PC-3 (cell line): ENCODE data around the gene CYP2A6. TPM values are rescaled to one million over a fixed set of nuclear protein-coding genes. Genes with fewer than 3 reads are reported as not detected.

ENCODE experiments used
- ATAC-seq: fragments of 200-7000 bp; cut with Tn5 transposase; 2 replicates; pipeline ENCODE4 v1.9.1; 2020; ENCODE audit warnings: mild to moderate bottlenecking, moderate library complexity
- BruUV-seq: library from RNA; stranded (reverse); fragments of 400-500 nt; replicated peaks from 2 replicates; lab custom pipeline; 2021; lab: Mats Ljungman, UMichigan
- CTCF ChIA-PET: fragments of 300-600 bp; sonication (Branson Sonifier 250); formaldehyde crosslinking; loops from one replicate; lab custom pipeline; 2022; ENCODE audit warnings: antibody characterized with exemption; lab: Charles Lee
- POLR2A ChIA-PET: fragments of 300-600 bp; sonication (Branson Sonifier 250); formaldehyde crosslinking; loops from one replicate; lab custom pipeline; 2022; ENCODE audit warnings: antibody characterized with exemption; ENCODE audit not compliant: unreplicated experiment; lab: Charles Lee
- DNase-seq: peaks from one replicate; pipeline ENCODE4 v3.0.0-alpha.2; 2015
- H2AFZ ChIP-seq: fragments of 300-600 bp; sonication (generic); 2 replicates; pipeline ENCODE4 v1.6.0; 2016; ENCODE audit warnings: antibody characterized with exemption, low read length
- H3F3A ChIP-seq: fragments of 300-600 bp; sonication (generic); one replicate; pipeline ENCODE4 v1.6.0; 2017; ENCODE audit warnings: antibody characterized with exemption, low read length, control low read depth, mild to moderate bottlenecking; ENCODE audit not compliant: unreplicated experiment
- H3K27ac ChIP-seq: fragments of 300-600 bp; sonication (generic); 2 replicates; pipeline ENCODE4 v1.5.1; 2016; ENCODE audit warnings: mild to moderate bottlenecking, low read length
- H3K27me3 ChIP-seq: fragments of 300-600 bp; sonication (generic); 2 replicates; pipeline ENCODE4 v1.6.1; 2016; ENCODE audit warnings: low read length, mixed read lengths
- H3K36me3 ChIP-seq: fragments of 300-600 bp; sonication (generic); 2 replicates; pipeline ENCODE4 v1.6.1; 2016; ENCODE audit warnings: low read depth, mixed run types, low read length, mixed read lengths
- H3K4me1 ChIP-seq: fragments of 300-600 bp; sonication (generic); 2 replicates; pipeline ENCODE4 v1.5.1; 2016; ENCODE audit warnings: low read length; ENCODE audit not compliant: insufficient read depth
- H3K4me2 ChIP-seq: fragments of 300-600 bp; sonication (generic); 2 replicates; pipeline ENCODE4 v1.6.0; 2016; ENCODE audit warnings: low read length
- H3K4me3 ChIP-seq: fragments of 300-600 bp; sonication (generic); 2 replicates; pipeline ENCODE4 v1.5.1; 2016; ENCODE audit warnings: mild to moderate bottlenecking, low read length, mixed read lengths
- H3K79me2 ChIP-seq: fragments of 300-600 bp; sonication (generic); 2 replicates; pipeline ENCODE4 v1.6.1; 2017; ENCODE audit warnings: low read length, mixed read lengths
- H3K9ac ChIP-seq: fragments of 300-600 bp; sonication (generic); 2 replicates; pipeline ENCODE4 v1.6.0; 2016; ENCODE audit warnings: mild to moderate bottlenecking, low read length
- H3K9me2 ChIP-seq: fragments of 300-600 bp; sonication (generic); replicated peaks from 2 replicates; pipeline ENCODE4 v1.6.1; 2016; ENCODE audit warnings: mixed run types, low read length, mixed read lengths
- H3K9me3 ChIP-seq: fragments of 300-600 bp; sonication (generic); 2 replicates; pipeline ENCODE4 v1.6.1; 2016; ENCODE audit warnings: low read length, mixed read lengths
- H4K20me1 ChIP-seq: fragments of 300-600 bp; sonication (generic); 2 replicates; pipeline ENCODE4 v1.6.1; 2016; ENCODE audit warnings: low read length, mixed read lengths
- CTCF ChIP-seq: fragments of 300-600 bp; sonication (generic); conservative IDR thresholded peaks from 2 replicates; pipeline ENCODE4 v1.5.1; 2017; ENCODE audit warnings: antibody characterized with exemption, low read depth, mild to moderate bottlenecking, low read length
- EZH2 ChIP-seq: fragments of 300-600 bp; sonication (generic); IDR thresholded peaks from one replicate; pipeline ENCODE4 v1.6.1; 2017; ENCODE audit warnings: antibody characterized with exemption, mild to moderate bottlenecking, low read length; ENCODE audit not compliant: unreplicated experiment
- EZH2phosphoT487 ChIP-seq: fragments of 300-600 bp; sonication (generic); IDR thresholded peaks from 2 replicates; pipeline ENCODE4 v1.6.1; 2018; ENCODE audit warnings: mild to moderate bottlenecking, antibody characterized with exemption, low read length, borderline replicate concordance
- intact Hi-C: fragments of 100-400 bp; cut with micrococcal nuclease; formaldehyde crosslinking; loops from 2 replicates; pipeline ENCODE4 v1.9.0; 2023
- total RNA-seq: library from RNA; depleted of rRNA; stranded (reverse); fragments of >200 nt; gene quantifications from 2 replicates; pipeline ENCODE4 v1.2.3, GENCODE V29; 2014

CYP2A6 gene
- total RNA-seq, 1 experiment from 2014 or later, result not detected

- ChIA-PET POLR2A (no interaction called here), CTCF (no interaction called here)
- Histone ChIP-seq H3K4me2 (no peak overlapping the region), H3K4me3 (no peak overlapping the region), H3K4me1 (peaks cover 32% of the 10 kb centered on the region), H4K20me1 (peaks cover 15% of the 10 kb centered on the region; the same call in 1 of the 2 replicates), H3K9me3 (no peaks in the 10 kb centered on the region), H3K79me2 (peaks cover 62% of the 10 kb centered on the region), H2AFZ (no peak overlapping the region), H3K9me2 (no peaks in the 10 kb centered on the region), H3K27ac (no peak overlapping the region), H3K36me3 (peaks cover 6% of the 10 kb centered on the region), H3F3A (no peaks in the 10 kb centered on the region), H3K27me3 (no peaks in the 10 kb centered on the region), H3K9ac (no peak overlapping the region)
- TF ChIP-seq EZH2 (no peak), CTCF (no peak), EZH2phosphoT487 (no peak)
- no peak for ATAC-seq
- BruUV-seq, result no TSS peak
- peak; percentile 10 for DNase-seq
- intact Hi-C loops, result no loop called here
Measured at GRCh38 chr19:40803857-40804782, 46.1 kb downstream of the CYP2A6 start.

- H3K36me3 ChIP-seq, result peaks cover 2% of the 10 kb centered on the region
- peaks cover 32% of the 10 kb centered on the region for H3K4me1 ChIP-seq
- ChIA-PET POLR2A (no interaction called here), CTCF (no interaction called here)
- peaks cover 62% of the 10 kb centered on the region for H3K79me2 ChIP-seq
- H3K9me2 ChIP-seq, result no peaks in the 10 kb centered on the region
- no peak for DNase-seq
- TF ChIP-seq CTCF, result no peak
- TF ChIP-seq EZH2phosphoT487, result no peak
- no peak for TF ChIP-seq EZH2
- no peaks in the 10 kb centered on the region for H3K27me3 ChIP-seq
- H3K9ac ChIP-seq, result no peak overlapping the region
- no peak overlapping the region for H2AFZ ChIP-seq
- no TSS peak for BruUV-seq
- no peak overlapping the region for H3K27ac ChIP-seq
- no peaks in the 10 kb centered on the region for H3F3A ChIP-seq
- H3K9me3 ChIP-seq, result no peaks in the 10 kb centered on the region
- peaks cover 15% of the 10 kb centered on the region; the same call in 1 of the 2 replicates for H4K20me1 ChIP-seq
- H3K4me3 ChIP-seq, result no peak overlapping the region
- ATAC-seq, result no peak
- H3K4me2 ChIP-seq, result peak overlapping the region; percentile 28
- intact Hi-C loops, result no loop called here
Measured at GRCh38 chr19:40803170-40803856, 46.9 kb downstream of the CYP2A6 start.
